GM03348 (cell line): ENCODE data around the gene UST.

Experiments used
- DNase-seq: peaks from one replicate; pipeline ENCODE4 v3.0.0; 2012; ENCODE audit warnings: low spot score

UST gene, protein sequence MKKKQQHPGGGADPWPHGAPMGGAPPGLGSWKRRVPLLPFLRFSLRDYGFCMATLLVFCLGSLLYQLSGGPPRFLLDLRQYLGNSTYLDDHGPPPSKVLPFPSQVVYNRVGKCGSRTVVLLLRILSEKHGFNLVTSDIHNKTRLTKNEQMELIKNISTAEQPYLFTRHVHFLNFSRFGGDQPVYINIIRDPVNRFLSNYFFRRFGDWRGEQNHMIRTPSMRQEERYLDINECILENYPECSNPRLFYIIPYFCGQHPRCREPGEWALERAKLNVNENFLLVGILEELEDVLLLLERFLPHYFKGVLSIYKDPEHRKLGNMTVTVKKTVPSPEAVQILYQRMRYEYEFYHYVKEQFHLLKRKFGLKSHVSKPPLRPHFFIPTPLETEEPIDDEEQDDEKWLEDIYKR

DNA sequence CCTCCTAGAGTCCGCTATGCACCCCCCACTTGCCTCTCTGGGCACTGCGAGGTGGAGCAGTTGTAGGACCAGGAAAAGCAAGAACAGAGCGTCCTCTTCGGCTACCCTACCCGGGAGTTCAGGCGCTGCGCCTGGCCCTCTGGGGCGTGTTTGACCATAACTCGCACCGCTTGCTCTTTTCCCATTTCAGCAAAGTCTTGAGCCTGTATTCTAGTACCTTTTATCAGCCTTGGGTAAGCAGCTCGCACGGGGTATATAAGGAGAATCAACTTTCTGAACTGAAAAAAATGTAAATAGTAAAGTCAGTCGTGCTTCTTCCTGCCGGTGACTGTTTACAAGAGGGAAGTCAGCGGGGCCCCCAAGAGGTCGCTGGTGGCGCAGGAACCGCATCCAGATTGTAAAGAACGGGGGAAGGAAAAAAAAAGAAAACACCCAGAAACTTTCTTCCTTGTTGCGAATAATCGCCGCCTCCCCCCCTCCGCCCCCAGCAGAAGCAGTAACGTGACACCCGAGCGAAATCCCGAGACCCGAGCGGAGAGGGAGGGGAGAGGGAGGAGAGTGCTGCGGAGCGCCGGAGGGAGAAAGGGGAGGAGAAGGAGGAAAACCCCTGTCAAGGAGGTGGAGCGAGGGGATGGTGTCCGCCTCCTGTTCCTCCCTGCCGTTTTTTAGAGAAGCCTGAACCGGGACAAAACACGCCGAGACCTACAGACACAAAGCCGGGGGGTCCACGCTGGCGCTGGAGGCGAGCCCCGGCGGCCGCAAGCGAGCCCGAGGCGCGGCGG, at the start of gene UST:
TSS of gene UST (plus strand) at position 668 of the 782 bp plus-strand sequence. CDS start 401 bp downstream, outside the sequence.
- peak; percentile 89 for DNase-seq

DNA sequence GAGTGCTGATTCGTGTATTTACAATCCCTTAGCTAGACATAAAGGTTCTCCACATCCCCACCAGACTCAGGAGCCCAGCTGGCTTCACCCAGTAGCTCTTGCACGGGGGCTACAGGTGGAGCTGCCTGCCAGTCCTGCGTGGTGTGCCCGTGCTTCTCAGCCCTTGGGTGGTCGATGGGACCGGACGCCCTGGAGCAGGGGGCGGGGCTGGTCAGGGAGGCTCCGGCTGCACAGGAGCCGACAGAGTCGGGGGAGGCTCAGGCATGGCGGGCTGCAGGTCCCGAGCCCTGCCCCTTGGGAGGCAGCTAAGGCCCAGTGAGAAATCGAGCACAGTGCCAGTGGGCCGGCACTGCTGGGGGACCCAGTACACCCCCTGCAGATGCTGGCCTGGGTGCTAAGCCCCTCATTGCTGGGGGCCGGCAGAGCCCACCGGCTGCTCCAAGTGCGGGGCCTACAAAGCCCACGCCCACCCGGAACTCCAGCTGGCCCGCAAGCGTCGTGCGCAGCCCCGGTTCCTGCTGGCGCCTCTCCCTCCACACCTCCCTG, 48.9 kb upstream of the UST start:
- no peak for DNase-seq

DNA sequence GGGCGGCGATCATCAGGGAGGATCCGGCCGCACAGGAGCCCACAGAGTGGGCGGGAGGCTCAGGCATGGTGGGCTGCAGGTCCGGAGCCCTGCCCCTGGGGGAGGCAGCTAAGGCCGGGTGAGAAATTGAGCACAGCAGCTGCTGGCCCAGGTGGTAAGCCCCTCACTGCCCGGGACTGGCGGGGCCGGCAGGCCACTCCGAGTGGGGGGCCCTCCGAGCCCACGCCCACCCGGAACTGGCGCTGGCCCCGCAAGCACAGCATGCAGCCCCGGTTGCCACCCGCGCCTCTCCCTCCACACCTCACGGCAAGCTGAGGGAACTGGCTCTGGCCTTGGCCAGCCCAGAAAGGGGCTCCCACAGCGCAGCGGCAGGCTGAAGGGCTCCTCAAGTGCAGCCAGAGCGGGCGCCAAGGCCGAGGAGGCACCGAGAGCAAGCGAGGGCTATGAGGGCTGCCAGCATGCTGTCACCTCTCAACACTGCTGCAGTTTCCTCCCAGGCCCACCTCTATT, 48.1 kb upstream of the UST start:
- DNase-seq: no peak

DNA sequence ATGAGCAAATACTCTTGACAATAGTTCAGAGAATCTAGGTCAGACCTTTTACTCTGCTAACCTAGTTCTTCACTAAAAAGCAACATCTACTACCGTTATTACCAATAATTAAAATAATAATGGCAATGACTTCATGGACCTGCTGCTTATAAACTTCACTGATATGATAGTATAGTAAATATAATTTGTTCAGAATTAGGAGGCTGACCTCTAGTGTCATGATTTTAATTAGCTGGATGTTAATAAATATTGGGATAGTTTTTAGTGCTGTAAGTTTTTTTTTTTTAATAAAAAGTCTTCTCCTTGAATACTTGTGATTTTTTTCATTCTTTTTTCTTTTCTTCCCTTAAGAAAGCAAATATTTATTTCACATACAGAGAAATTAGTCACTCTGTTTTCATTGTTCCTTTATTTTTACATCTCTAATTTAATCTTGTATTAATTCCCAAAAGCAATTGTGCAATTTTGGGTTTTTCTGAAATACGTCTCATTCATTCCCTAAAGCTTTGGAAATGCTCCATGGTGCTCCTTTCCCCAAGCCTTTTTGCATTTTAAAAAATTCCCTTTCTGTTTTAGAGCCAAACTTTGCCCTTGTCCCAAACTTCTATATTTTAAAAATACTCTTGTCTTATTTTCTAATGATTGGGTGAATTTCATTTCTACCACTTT, 46.6 kb upstream of the UST start:
- peak; percentile 29 for DNase-seq

DNA sequence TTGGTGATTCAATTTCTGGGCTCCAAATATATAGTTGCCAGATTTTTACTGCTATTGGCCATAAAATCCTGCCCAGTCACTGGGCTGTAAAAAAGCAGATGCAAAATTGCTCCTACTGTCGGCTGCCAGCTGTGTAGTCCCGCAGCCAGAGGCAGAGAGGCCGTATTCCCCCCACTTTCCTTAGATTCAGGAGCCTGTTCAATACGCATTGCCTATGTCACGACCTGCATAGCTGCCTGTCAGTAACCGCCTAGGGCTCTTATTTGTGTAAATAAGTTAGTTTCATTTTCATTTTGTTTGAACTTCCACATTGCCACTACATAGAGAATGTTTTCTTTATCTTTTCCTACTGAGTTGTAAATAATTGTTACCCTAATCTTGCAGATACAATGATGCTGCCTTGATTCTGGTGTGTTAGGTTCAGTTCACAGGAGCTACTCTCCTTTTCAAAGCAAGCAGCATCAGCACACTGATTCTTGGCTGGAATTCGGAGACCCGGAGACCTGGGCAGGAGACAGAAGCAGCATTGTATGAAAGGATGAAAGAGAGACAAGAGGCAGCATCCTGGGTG, 46.0 kb upstream of the UST start:
- DNase-seq: peak; percentile 49

DNA sequence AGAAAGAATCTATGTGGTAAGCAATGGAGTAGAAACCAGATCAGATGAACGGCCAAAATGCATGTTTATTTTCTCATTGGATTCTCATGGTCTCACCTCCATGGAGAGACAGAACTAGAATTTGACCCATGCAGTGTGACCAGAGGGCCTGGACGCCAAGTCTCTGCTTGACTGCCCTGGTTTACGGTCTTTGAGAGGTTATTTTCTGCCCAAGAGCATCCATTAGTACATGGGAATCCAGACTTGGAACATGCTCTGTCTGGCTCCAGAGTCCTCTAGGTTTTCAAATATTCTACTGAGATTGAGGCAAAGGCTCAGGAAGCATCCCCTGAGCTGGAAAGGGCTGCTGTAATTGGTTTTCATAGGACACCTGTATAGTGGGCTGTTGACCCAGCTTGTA, 45.5 kb upstream of the UST start:
- DNase-seq: no peak

DNA sequence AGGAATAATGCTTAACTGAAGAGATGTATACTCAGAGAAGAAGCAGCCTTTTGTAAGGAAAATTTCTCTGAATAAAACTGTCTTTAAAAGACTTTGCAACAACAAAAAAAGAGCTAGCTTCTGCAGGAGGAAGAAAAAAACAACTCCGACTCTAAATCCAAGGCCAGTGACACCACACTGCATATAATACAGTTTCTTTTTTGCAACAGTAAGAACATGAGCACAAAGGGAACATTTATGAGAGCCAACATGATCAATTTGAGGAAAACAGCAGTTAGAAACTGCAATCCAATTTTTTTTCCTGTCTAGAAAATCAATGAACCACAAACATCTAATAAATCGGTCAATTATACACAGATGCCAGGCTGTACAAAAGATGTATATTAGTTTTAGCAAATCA, 42.9 kb upstream of the UST start:
- DNase-seq: no peak

DNA sequence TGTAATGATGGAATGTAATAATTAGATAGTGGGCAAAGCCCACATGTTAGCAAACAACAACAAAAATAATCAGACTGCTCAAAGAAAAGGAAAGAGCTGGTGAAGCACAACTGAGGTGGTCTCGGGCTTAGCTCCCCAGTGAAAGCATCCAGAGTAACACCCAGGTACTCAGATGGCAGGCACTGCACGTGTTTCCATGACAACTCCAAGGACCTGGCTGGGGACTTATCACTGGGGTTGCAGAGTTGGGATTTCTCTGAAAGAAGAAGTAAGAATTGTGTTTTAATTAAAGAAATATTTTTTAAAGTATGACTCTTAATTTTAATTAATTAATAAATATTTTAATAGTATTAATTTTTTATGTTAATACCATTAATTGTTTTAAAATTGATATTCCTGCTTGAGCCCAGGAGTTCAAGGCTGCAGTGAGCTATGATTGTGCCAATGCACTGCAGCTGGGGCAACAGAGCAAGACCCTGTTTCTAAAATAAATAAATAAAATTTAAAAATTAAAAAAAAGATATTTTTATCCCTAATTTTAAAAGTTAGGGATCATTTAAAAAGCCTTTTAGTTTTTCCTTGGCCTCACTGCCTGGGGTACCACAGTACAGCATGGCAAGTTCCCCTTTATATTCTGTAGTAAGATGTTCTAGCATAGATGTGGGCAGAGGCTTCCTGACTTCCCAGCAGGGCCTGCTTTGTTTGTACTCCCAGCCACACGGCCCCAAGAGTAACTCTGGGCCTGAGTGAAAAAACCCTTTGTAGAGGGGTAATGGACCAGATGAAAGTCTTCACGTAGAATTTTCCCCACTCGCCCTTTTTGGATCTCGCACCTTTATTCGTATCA, 42.2 kb upstream of the UST start:
- DNase-seq: no peak

DNA sequence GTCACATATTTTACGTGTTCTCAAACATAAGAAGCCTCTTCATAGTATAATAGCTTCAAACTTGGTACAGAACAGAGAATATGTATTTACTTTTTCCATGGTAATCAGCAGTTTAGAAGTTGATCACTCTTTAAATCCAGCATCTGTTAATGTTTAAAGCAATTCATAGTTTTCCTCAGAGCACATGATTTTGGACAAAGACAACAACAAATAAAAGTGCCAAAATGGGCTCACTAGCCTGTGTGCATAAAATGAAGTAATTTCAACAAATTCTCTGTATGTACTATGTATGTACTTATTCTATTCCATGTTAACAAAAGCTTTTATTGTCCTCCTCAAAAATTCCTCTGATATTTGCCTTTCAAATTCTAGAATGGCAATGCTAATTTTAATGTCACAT, 38.1 kb upstream of the UST start:
- no peak for DNase-seq

DNA sequence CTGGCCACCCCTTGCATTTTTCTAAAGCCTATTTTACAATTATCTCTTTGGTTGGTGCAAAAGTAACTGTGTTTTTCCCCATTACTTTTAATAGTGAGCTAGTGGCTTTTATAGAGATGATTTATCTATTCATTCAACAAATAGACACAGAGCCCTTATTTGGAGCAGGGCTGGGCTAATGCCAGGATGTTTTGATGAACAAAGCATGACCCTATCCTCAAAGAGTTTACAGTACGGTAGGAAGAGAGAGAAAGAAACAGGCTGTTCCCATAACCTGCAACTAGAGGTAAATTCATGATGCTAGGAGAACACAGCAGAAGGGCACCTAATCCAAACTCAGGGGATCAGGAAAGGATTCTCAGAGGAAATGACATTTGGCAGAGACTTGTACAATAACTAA, 37.3 kb upstream of the UST start:
- DNase-seq: no peak

DNA sequence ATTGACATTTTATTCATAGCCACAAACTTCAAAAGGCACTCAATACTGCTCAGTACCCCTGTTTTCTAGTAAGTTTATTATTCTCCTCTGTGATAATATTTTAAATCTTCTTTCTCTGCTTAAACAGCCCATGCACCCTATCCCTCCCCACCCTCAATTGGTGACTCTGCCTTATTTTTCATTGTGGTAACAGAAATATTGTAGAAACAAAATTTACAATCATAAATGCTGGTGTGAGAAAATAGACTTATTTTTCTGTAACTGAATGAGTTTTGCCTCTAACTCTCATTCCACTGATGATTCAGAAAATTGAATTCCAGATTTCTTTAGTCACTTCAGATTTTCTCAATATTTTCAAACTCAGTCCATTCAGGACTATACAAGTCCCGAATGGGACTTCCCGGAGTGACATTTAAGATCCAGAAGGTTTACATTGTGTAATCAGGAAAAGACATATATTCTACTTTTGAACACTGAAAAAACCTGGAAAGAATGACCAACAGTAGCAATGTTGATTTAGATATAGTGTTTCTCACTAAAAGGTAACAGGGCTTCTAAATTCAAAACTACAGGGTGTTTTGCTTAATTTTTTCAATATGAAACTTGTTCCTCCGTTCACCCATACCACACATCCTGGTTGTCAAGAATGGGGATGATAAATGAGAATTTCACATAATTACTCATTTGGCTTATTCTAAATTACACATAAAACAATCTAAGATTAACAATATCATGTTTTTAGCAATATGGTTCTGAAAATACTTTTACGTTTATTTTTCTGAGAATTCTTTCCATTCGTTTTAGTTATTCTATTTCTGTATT, 34.8 kb upstream of the UST start:
- peak; percentile 27 for DNase-seq

DNA sequence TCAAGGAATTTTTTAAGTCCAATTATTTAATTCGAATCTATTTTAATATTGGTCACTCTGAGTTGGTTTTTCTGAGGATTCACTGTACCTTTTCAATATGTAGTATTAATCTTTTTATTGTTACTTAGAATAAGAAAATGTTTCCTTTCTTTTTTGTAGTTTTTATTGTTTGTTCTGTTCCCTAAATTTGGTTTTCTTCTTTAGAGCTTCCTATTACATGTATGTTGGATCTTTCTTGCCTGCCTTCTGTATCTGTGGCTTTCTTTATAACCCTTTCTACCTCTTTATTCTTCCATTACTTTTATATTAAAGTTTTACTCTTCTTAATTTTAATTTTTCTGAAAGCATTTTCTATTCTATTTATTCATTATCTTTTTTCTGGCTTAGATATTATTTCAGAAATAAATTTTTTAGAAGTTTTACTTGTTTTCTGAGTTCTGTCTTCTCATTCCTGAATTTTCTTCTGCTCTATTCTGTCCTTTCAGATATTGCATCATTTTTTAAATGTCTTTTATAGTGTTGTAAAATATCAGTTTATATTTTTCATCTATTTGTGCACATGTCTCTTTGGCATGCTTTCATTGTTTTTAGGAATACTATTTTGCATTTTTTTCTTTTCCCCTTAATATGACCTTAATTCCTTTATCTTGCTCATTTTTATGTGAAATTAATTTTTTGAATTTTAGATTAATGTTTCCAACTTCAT, 33.6 kb upstream of the UST start:
- no peak for DNase-seq

DNA sequence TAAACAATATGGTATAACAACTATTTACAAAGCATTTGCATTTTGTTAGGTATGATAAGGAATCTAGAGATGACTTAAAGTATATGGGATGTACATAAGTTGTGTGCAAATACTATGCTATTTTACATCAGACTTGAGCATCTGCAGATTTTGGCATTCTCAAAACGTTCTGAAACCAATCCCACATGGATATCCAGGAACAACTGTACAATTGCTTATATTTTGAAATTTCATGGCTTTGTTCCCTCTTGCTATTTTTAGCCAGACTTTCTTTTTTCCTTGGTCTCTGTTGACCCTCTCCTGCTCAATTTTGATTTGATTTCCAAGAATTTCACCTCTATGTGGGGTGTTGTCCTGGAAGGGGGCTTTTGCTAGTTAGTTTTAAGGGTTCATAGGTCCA, 32.9 kb upstream of the UST start:
- no peak for DNase-seq

DNA sequence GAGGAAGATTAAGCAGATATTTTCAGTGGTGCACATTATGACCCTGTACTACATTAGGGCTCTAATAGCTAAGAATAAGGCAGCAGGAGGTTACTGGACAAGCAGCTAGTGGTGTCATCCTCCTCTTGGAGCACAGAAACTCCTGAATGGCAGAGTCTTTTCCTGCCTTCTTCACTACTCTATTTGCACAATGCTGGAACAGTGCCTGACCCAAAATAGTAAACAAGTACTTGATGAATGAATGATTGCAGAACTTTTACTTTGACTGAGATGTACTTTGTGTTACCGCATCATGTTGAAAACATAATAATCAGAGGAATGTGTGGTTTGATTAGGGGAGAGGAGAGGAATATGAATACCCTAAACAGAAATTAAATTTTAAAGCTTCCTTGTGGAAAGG, 30.0 kb upstream of the UST start:
- peak; percentile 23 for DNase-seq

DNA sequence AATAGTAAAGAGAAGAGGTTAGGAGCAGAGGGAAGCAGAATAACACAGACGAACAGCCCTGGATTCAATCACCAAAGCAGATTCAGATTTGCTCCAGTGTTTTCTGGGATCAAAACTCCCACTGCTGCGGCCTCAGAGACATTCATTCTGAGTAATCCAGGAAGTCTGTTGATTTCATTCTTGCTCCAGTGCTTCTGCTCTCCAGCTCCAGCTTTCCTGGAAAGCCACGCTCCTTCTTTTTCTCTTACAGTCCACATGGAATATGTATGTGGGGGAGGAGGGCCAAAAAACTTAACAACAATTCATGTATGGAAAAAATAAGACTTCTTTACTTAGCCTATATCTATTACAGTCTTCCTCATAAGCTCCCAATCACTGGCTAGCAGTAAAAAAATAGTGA, 26.4 kb upstream of the UST start:
- DNase-seq: peak; percentile 54

DNA sequence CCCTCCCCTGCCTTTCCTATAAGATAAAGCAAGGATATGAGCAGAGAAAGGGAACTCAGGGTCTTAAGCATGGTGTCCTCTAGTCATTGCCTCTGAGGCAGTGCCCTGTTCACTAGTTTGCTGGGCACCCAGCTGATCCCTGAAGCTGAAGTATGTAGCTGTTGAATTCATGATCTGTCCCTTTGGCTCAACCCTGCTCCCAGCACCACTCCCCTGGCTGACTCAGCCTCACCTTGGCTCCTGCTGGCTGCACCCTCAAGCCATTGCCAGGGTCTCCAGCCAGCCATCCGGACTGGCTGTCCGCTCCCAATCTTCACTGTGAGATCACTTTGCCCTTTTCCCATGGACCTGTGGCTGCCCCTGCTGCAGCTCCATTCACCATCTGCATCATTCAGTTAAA, 25.9 kb upstream of the UST start:
- no peak for DNase-seq

DNA sequence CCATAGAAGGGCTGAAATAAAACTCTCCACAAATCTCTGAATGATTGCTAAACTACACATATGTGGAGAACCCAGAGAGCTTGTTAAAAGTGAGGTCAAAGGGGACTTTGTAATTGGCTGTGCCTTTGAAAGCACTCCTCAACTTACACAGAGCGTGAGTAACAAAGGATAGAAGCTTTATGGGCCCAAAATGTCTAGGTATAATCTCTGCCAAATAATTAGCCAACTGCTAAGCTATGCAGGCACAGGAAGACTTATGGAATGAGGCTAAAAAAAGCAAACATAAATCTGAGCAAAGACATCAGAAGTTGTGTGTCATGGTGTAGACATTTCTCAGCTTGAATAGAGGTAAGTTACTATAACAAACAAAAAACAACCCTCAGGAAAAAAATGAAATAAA, 23.3 kb upstream of the UST start:
- peak; percentile 45 for DNase-seq

DNA sequence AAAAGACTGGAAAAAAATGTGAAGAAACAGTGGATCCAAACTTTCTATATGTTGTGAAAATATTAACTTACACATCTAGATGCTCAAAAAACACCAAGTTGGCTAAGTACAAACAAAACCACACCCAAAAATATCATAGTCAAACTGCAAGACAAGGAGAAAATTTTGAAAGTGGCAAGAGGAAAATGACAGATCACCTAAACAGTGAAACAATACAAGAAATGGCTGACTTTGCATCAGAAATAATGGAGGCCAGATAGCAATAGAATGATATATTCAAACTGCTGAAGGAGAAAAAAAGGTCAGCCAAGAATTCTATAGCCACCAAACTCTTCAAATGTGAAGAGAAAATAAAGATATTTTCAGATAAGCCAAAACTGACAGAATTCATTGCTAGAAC, 22.4 kb upstream of the UST start:
- DNase-seq: no peak

DNA sequence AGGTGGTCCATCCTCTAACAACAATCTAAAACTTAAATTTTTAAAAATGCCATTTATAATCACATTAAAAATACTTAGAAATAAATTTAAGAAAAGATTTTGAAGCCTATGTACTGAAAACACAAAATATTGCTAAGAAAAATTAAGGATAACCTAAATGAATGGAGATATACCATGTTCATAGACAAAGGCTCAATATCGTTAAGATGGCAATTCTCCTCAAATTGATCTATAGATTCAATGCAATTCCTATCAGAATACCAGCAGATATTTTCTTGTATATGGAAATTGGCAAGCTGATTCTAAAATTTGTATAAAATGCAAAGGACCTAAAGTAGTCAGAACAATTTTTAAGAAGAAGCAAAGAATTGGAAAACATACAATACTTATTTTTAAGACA, 19.7 kb upstream of the UST start:
- no peak for DNase-seq

DNA sequence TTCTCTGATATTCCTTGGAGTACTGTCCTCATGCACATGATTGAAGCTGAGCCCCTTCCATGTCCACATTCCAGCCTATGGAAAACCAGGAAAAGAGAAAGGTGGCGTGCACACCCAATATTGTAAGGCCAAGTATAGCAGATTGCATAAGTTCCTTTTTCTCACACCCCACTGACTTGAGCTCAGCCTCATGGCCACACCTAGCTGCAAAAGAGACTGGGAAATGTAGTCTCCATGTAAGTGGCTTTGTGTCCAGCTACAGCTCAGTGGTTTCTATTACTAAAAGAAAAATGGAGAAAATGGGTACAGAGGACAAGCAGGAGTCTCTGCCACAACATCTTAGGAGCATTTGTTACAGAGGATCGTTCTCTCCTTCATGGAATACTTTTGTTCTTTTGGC, 10.8 kb upstream of the UST start:
- DNase-seq: no peak
